SKM-1 treated with dmso at 0.1 percent for 144 hours (cell line): ENCODE data around the gene LINC00305.

Experiments used
- DNase-seq: peaks from one replicate; lab custom pipeline; 2025; ENCODE audit not compliant: unreplicated experiment; lab: John Stamatoyannopoulos, UW

Gene LINC00305

GRCh38 chr18:64148988-64149387 is at the start of gene LINC00305:
Gene LINC00305 (minus strand): TSS chr18:64149088.
- no peak for DNase-seq

DNA sequence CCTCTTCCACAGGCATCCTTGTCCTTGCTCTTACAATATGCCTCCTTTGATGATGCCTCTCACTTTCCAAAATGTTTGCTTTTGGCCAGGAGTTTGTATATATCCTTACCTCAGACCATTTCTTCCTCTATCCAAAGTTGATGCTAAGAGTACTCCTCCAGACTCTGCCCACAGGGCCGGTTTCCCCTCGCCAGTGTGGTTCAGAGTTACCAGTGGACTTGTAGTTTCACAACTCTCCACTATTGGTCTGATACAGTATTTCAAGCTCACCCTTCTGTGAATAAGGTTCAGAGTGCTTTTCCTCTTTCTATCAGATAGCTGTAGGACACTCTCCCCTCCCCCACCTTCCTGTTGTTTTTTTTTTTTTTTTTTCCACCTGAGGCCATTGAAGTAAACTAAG is 42.2 kb upstream of the LINC00305 start:
- DNase-seq, result no peak

DNA sequence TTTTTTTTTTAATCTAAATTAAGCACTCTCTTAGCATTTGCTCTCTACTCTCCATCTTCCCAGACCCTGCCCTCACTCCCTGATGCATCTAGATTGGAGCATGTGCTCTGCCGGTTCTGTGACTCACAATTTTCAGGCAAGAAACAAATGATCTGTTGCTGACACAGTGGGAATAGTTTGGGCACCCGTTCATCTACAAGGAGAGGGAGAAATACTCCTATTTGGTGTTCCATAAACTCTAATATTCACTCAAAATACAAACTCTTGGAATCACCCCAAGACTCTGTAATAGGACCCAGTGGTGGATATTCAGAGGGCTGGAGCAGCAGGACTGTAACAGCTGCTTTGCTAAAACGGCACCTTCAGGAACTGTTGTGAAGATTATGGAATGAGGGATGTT is 37.1 kb upstream of the LINC00305 start:
- no peak for DNase-seq

DNA sequence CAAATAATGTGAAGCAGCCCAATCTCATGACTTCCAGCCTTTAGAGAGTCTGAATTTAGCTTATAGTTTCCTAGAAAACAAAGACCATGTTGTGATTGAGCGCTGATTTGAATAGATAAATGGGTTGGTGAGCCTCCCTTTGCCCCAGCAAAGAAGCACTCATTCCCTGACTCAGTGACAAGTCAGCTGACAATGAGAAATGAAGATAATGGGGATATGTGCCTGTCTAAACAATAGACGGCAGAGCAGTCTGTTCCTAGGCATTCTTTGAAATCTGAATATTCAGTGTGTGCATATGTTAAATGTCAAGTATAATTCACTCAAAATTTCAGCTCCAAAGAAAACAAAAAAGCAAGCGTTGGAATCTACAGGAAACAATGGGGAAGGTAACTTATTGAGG is 34.8 kb upstream of the LINC00305 start:
- DNase-seq, result no peak

DNA sequence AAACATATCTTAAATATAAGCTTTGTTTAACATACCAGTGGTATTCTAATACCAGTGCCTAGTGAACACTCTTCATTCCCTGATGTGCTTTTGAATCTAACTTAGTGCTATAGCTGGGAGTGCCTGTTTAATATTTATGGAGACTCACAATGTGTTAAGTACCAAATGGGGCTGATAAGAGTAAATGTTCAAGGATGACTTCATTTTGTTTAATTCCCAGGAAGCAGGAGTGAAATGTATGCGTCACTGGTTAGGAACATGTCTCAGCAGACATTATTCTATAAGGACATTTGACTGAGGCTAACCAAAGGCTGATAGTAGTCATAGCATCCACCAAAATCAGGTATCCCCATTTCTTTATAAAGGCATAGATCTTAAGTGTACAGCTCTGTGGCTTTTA is 31.7 kb upstream of the LINC00305 start:
- no peak for DNase-seq

- no peak for DNase-seq
Measured at GRCh38 chr18:64180171-64180570, 31.3 kb upstream of the LINC00305 start.

DNA sequence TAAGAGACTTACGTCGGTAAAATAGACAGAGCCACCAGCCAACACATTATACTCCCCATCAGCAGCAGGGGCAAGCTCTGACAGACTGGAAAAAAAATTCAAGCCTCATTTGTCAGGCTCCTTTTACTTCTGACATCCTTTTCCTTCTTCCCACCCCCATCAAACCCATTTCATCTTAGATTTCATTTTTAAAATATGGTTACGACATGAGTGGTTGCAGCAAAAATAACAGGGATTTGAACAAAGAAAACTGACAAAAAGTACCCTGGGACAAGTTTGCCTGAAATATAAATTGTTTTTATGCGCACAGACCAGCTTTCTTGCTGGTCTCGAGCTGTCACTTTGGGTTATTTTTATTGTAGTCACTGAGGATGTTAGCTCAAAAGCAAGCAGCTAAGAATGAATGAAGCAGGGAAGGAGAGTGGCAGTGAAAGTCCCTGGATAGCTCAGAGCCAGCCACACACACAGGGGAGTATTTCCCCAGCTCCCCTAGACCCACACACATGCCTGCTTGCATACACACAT is 30.7 kb upstream of the LINC00305 start:
- DNase-seq, result no peak

- DNase-seq, result no peak
Measured at GRCh38 chr18:64178860-64179259, 30.0 kb upstream of the LINC00305 start.

DNA sequence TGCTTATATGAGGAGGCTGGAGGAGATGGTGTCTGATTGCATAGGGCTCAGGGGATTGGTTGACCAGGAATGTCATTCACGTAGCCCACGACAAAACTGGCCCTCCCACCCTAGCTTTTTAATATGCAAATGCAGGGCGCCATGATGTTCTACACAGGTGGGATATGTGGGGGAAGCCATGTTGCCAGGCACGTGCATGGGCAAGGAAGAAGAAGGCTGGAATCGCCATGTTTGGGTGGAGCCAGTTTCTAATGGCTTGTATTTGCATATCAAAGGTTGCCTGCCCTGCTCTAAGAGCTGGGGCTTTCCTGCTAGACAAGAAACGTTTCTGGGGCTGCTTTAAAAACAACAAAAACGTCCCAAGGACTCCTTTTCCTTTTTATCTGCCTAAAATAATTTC is 26.5 kb upstream of the LINC00305 start:
- DNase-seq, result no peak

DNA sequence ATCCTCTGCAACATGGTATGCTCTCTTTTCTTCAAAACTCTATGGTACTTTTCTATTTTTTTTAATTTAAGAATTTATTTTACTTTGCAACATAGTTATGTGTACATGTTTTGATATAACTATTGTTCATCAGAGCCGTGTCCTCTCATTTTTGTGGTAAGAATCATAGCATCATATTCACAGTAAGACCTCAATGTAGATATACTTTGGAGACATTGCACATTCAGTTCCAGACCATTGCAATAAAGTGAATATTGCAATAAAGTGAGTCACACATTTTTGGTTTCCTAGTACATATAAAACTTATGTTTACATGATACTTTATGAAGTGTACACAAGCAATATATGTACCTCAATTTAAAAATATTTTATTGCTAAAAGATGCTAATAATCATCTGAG is 22.7 kb upstream of the LINC00305 start:
- no peak for DNase-seq

GRCh38 chr18:64167408-64167925 is 18.6 kb upstream of the LINC00305 start:
- no peak for DNase-seq

- no peak for DNase-seq
Measured at GRCh38 chr18:64165906-64166305, 17.0 kb upstream of the LINC00305 start.

DNA sequence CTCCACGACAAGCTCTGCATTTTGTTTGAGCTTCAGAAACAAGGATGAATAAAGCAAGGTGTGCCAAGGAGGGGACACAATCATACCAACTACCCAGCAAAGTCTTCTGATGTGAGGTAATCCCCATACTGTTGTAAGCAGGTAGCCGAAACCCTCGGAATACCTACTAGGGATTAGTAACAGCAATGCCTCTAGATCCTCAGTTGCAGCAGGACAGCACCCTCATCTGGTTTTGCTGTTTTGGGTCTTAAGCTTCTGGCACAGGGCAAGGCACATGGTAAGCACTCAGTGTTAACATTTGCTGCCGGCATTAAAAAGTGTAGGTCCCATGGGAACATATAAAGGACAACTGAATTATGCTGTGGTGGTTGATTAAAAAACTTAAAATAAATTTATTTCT is 16.0 kb upstream of the LINC00305 start:
- no peak for DNase-seq

- no peak for DNase-seq
Measured at GRCh38 chr18:64149916-64150438, 1.1 kb upstream of the LINC00305 start.

DNA sequence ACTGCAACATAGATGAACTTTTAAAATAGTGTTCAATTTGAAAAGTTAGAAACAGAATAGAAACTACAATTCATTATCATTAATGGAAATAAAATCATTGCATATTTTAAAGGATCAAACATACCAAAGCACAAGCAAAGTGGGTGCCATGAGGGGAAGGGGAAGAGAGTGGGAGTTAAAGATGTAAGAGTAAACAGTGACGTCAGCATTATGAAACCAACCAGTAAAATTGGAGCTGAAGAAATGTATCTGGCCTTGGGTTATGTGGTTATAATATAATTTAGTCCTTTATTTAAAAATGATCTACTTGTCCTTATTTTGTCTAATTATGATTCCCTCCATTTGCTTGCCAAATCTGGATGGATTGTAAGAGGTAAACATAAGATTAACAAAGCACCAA is 6.0 kb downstream of the LINC00305 start:
- DNase-seq, result no peak

DNA sequence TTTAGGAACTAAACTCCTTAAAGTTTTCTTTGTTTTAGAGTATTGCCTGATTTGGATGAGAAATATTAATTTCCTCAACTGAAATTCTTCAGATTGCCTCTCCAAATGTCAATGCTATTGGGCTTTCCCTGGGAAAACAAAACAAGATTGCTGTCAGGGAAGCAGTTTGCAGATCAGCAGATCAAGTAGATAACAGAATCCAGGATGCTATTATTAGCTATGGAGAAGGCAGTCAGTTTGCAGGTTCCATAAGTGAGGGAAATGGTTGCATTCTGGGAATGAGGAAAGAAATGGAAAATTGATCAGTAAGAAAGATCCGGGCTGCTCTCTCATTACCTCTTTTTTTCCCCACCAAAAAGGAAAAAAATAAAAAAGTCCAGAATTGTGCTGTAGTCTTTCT is 11.0 kb downstream of the LINC00305 start:
- no peak for DNase-seq

- no peak for DNase-seq
Measured at GRCh38 chr18:64134044-64134747, 14.7 kb downstream of the LINC00305 start.

DNA sequence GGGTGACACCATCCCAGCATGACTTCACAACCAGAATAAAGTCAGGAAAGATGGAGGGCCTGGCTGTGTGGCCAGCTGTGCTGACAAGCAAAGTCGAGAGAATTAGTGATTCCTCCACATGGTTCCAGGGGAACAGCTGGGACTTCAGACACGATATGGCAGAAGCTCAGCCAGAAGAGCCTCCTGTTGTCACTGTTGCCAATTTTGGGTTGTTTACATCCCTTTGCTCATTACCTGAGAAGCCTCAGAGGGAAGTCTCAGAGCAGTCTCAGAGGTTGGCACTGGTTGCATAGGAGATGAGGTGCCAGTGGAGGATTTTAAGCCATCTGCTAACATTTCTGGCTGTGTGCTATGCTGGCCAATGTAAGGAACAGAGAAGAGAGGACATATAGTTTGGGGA is 16.0 kb downstream of the LINC00305 start:
- DNase-seq, result no peak

DNA sequence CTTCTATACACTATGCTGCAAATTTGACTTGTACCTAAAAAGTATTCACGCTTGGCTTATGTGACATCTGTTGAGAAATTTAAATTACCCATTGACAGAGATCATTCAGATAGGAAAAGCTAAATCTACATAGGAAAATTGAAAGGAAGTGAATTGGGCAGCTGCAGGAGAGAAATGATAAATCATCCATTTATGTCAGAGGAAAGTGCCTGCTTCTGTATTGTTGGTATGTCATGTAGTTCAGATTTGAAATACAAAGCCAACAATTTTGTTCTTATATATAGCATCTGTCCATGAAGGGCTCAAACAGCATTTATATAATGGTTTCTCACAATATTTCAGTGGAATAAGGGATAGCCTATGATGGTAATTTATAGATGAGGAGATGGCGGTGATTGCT is 17.6 kb downstream of the LINC00305 start:
- no peak for DNase-seq

- no peak for DNase-seq
Measured at GRCh38 chr18:64127172-64127571, 21.7 kb downstream of the LINC00305 start.

GRCh38 chr18:64119916-64120315 is 29.0 kb downstream of the LINC00305 start:
- DNase-seq, result no peak

DNA sequence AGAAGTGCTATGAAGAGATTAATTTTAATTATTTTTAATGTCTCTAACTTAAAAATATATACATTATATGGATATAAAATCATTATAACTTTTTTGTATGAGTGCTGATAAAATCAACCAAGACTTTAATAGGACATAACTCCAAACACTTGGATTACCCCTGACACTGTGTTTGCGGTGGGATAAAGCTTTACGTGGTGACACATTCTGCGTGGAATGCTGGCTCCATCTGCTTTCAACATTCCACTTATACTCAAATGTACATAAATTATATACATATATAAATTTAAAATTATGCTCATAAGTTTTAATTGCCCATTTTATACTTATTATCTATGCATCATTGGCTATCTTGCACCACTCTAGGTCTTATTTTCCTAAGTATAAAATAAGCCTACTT is 30.5 kb downstream of the LINC00305 start:
- DNase-seq, result no peak
